Pulmonary artery endothelial cell (primary cell): ENCODE results near the gene TXNRD2. TPM values are rescaled to one million over a fixed set of nuclear protein-coding genes. Genes with fewer than 3 reads are reported as not detected.

Experiments
- DNase-seq: peaks from one replicate; pipeline ENCODE4 v3.0.0-alpha.2; 2011; ENCODE audit warnings: low read depth, low spot score
- total RNA-seq: library from RNA; depleted of rRNA; stranded (reverse); fragments of >200 nt; gene quantifications from 2 replicates; pipeline ENCODE4 v1.2.3, GENCODE V29; 2014

The TXNRD2 gene
- total RNA-seq, 1 donor from 2014 or later = 73.7 TPM

DNA sequence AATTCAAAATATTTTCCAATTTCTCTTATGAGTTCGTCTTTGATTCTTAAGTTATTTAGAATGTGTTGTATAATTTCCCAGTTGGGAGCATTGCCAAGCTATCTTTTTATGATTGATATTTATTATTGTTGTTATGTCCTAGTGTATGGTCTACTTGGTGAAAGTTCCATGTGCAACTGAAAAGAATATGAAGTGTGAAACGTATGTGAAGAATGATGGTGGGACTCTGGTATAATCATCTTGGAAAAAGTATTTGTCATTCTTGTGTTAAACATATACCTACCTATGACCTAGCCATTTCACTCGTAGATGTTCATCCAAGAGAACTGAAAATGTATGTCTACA is 75.0 kb downstream of the TXNRD2 start:
- DNase-seq = no peak

DNA sequence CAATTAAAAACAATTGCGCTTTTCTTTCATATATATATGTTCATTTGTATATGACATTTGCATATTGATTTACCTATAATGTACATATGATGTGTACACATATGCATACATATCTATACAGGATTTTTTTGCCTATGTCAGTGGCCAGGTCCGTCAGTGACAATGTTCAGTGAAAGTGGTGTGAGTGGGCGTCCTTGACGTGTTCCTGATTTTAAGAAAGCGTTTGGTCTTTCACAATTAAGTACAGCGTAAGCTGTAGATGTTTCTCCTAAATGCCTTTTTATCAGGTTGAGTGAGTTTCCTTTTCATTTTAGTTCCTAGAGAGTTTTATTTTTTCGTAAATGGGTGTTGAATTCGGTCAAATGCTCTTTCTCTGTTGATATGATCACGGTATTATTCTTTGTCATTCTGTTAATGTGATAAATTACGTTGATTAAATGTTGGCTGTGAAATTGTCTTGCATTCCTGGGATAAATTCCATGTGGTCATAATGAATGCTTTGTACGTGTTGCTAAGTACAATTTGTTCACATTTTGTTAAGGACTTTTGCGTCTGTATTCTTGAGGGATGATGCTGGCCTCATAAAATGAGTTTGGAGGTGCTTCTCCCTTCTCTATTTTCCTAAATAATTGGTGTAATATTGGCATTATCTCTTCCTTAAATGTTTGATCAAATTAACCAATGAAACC is 76.3 kb downstream of the TXNRD2 start:
- no peak for DNase-seq

DNA sequence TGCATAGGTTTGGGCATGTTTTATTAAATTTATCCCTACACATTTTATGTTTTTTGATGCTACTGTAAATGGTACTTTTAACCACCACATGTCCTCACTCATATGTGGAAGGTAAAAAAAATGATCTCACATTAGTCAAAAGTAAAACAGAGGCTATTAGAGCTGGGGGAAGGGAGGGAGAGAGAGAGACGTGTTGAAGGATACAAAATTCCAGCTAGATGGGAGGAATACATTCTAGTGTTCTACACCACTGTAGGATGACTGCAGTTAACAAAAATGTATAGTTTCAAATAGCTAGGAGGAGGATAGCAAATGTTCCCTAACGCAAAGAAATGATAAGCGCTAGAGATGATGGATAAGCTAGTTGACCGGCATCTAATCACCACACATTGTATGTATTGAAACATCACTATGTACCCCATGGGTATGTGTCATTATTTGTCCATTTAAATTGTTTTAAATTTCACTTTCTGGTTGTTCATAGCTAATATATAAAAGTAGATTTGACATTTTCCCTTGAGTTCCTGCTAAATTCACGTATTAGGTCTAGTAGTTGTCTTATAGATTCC is 77.0 kb downstream of the TXNRD2 start:
- DNase-seq = no peak

DNA sequence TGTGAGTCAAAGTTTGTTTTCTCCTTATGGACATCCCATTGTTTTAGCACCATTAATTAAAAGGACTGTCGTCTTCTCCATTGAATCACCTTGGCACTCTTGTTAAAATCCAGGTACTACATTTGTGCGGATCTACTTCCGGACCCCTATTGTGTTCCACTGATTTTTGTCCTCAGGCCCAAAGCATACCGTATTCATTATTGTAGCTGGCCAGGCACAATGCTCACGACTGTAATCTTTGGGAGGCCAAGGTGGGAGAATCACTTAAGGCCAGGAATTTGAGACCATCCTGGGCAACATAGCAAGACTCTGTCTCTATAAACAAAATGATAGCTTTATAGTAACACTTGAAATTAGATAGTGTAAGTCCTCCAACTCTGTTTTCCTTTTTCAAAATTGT is 78.0 kb downstream of the TXNRD2 start:
- no peak for DNase-seq

DNA sequence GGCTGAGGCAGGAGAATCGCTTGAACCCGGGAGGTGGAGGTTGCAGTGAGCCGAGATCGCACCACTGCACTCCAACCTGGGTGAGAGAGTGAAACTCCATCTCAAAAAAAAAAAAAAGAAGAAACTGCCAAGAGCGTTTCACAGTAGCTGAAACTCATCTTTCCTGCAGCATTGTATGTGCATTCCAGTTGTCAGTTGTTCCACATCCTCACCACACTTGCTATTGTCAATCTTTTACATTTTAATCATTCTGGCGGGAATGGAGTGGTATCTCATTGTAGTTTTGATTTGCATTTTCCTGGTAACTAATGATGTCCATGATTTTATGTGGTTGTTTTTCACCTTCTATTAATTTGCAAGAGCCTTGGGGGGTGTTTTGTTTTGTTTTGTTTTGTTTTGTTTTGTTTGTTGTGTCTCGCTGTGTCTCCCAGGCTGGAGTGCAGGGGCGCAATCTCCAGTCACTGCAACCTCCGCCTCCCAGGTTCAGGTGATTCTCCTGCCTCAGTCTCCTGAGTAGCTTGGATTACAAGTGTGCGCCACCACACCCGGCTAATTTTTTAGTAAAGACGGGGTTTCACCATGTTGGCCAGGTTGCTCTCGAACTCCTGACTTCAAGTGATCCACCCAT is 78.9 kb downstream of the TXNRD2 start:
- DNase-seq = no peak

DNA sequence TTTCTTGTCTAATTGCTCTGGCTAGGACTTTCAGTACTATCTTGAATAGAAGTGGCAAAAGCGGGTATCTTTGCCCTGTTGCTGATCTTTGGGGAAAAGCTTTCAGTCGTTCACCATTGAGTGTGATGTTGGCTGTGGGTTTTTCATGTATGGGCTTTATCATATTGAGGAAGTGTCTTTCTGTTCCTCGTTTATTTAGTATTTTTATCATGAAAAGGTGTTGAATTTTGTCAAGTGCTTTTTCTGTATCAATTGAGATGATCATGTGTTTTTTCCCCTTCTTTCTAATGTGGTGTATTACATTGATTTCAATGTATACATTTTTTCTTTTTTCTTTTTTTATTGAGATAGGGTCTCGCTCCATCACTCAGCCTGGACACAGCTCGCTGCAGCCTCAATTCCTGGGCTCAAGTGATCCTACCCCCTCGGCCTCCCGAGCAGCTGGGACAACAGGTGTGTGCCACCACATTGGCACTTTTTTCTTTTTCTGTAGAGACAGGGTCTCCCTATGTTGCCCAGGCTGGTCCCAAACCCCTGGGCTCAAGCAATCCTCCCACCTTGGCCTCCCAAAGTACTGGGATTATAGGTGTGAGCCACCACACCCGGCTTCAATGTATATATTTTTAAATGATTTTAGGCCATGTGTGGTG is 81.6 kb downstream of the TXNRD2 start:
- DNase-seq = no peak

DNA sequence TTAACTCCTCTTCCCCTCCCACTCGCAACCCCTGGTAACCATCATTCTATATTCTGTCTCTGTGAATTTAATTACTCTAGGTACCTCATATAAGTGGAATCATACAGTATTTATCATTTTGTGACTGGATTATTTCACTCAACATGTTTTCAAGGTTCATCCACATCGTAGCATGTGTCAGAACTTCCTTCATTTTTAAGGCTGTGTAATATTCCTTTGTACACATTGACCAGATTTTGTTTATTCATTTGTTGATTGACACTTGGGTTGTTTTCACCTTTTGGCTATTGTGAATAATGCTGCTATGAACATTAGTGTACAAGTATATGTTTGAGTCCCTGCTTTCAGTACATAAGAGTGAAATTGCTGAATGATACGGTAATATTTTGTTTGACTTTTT is 84.2 kb downstream of the TXNRD2 start:
- DNase-seq = no peak

DNA sequence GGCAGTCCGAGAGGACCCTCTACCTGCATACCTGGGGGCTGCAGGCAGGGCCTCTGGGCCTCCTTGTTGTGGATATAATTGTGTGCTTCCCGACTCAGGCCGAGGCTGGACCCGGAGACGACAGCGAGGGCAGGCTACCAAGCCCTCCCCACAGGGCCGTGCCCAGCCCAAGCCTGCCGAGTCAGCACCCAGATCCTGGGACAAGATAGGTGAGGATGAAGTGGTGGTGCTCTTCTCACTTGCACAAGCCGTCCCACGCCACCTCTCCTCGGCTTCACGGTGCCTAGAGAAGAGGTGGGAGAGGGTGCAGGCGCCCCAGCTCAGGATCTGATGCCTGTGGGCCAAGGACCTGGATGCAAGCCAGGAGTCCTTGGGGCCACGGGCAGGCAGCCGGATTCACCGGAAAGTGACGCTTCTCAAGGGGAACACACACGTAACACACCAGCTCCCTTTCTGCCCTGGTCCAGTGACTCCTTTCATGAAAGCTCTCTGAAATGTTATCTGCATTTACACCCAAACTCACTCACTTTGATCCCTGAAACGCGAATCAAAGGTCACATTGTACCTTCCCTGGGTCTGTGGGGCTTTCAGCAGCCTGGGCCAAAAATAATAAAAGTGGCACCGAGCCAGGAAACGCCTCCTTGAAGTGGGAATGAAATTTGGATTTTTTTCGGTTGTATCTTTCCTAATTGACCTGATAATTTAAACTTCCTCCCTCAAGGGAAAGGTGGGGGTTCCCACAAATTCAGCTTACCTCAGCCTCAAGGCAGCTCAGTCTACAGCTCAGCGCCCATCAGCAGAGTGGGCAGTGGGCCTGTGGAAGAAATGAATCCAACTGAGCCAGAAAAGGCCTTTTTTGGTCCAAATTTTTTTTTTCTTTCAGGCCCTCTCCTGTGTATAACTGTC is 85.9 kb downstream of the TXNRD2 start:
- no peak for DNase-seq

DNA sequence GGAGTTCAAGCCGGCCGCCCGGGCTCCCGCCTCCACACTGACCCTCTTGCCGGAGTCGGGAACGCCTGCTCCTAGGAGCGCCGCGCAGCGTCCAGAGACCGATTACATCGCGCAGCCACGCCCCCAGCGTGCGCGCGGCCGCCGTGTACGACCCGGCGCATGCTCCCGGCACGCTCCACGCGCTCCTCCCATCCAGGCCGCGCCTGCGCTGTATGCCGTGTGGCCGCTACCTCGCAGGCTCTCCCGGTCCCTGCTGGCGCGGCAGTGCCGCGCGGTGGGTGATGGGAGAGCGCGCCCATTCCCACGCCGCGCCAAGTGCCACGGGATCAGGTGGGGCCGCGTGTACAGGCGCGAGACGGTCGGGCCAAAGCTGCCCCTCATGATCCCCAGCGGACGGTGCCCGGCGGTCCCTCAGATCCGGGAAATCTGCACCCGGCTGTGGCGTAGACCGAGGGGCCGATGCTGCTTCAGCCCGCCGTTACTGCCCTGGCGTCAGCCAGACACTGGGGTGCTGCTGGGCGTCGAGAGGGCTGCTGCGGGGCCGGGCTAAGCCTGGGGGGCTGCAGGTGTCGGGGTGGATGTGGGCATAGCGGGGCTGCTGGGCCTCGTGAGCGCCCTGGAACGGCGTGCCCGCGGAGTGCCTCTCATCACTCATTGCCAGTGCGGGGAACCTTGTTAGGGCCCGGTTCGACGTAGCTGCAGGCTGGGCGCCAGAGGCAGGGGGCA is 86.7 kb downstream of the TXNRD2 start, which contains the start of the genes GNB1L and RTL10:
TSS of gene GNB1L (minus strand) at position 97 of the 726 bp plus-strand sequence. CDS start 33,519 bp downstream, outside the sequence.
TSS of gene RTL10 (minus strand) at position 97 of the 726 bp plus-strand sequence. CDS start 2,613 bp downstream, outside the sequence.
- DNase-seq = peak; percentile 86

DNA sequence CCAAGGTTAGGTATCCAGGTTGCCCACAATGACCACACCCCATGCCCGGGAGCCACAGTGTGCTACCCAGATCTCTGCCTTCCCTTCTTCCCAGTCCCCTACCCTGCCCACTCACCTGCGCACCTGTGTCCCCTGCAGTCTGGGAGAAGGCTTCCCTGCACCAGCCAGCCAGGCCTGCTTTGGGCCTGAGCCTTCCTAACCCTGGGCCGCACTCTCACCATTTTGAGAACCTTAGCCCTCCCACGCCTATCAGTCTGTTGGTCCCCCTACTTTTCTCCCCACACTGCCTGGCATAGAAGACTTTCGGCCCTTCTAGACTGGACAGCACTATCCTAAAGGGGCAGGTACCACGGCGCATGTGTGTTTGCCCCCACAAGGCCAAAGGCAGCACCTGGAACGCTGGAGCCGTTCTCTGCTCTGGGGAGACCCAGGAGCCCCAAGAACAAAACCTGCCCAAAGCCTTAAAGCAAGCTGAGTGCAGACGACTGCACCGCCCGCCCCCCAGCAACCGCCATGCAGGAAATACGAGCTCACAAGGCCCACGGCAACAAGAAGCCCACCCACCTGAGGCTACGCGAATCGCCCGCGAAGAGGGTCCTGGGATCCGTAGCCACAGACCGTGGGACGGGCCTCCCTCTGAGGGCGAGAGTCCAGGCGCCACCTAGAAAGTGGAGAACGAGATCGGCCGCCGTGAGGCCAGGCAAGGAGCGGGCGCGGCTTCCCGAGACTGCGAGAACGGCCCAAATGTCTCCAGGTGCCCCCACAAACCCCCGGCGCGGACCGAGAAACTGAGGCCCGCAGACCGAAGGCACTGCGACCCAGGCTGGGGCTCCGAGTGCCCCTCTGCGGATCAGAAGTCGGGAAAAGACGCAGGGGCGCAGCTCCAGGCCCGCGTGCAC is 87.5 kb downstream of the TXNRD2 start:
- no peak for DNase-seq

DNA sequence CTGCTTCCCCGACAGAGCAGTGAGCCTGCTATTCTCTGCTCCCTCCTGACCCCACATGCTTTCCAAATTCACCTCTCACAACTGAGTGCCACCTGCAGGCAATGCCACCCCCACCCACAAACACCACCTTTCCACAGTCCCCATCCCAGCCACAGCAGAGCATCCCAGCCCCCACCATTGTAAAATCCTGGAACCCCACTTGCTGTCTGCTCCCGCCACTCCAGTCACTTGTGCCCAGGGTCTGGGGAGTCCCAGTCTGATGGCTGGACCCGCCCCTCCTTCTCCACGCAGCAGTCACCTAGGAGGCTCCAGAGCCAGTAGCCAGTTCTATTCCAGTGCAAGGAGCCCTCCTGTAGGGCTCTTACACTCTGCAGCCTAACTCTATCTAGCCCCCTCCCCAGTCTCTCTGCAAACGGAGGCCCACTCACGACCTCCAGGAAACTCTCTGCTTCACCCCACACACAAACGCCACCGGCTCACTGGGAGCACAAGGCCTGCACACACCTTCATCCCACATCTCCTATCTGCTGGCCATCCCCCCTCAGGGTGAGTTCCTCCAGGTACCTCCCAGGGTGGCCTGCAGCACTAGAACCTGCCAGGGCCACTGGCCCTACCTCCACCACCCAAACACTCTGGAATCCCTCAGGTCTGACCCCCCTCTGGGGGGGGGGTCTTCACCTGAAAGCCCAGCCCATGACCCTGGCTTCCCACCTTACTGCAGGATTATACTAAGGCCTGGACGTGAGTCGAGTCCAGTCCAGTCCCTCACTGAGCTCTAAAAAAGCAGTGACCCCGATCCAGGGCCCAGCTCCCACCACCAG is 88.3 kb downstream of the TXNRD2 start:
- no peak for DNase-seq

DNA sequence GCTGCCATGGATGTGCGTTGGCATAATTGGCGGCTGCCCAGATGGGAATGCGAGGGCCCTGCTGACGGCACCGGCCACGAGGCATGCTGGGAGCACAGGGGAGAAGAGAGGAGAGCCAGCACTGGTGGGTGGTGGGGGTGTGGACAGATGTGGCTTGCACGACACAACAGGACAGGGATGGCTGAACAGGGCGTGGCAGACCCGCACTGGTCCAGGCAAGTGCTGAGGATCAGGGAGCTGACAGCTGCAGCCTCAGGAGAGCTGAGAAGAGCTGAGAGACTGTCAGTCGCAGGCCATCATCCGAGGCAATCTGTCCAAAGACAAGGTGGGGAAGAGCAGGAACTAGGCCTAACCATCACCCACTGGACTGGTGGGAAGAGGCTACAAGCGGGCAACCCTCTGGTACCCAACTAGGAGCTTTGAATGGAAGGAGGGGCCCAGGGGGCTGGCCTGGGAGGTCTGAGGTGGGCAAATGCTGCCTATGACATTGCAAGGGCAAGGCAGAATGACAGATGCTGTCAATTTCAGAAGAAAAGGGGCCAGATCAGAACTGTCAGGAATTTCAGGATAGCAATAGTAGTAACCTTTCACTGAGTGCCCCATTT is 89.3 kb downstream of the TXNRD2 start:
- DNase-seq = no peak

DNA sequence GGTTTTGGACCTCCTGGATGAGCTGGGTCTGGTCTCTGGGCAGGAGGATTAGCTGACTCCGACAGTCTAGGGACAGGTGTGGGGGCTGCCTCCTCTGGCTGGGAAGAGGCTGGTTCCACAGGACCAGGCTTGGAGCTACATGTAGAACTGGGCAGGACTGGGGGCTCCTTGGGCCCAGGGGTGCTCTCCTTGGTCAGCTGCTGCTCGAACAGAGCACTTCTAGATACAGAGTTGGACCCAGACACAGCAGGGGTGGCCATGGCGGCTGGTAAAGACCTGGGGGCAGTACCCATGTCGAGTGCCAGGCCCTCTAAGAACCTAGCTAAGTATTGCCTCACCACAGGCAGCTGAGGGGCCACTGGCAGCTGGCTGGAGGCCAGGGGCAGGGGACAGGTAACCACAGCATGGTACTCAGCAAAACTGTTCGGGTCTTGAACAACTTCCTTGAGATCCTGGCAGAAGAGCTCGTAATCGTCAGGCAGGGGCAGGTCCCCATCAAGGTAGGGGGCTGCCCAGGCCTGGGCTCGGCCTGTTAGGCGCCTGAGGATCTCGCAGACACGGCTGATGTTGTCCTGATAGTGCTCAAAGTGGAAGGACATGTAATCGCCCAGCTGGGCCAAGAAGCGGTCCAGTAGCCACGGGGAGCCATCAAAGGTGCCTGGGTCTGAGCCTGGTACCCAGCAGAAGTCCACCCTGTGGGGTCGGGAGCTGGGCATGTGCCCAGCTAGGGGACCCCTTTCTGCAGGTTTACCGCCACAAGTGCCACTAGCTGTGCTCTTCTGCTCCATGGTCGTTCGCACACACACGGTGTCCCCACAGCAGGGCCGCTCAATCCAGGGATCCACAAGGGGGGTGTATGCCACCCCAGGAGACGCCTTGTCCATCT is 90.1 kb downstream of the TXNRD2 start:
- no peak for DNase-seq

DNA sequence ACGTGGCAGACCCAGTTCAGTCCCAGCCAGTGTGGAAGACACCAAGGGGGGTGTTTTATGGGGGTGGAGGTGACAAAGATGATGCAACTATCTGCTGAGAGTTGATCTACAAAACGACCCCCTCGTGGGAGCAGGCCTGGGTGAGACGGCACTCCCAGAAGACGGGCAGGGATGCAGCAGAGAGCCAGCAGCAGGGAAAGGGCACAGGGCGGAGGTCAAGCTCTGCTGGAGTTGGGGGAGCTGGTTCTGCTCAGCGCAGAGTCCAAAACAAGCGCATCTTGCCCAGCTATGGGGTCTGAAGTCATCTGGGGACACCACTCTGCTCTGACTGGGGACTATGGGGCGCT is 90.9 kb downstream of the TXNRD2 start:
- no peak for DNase-seq

DNA sequence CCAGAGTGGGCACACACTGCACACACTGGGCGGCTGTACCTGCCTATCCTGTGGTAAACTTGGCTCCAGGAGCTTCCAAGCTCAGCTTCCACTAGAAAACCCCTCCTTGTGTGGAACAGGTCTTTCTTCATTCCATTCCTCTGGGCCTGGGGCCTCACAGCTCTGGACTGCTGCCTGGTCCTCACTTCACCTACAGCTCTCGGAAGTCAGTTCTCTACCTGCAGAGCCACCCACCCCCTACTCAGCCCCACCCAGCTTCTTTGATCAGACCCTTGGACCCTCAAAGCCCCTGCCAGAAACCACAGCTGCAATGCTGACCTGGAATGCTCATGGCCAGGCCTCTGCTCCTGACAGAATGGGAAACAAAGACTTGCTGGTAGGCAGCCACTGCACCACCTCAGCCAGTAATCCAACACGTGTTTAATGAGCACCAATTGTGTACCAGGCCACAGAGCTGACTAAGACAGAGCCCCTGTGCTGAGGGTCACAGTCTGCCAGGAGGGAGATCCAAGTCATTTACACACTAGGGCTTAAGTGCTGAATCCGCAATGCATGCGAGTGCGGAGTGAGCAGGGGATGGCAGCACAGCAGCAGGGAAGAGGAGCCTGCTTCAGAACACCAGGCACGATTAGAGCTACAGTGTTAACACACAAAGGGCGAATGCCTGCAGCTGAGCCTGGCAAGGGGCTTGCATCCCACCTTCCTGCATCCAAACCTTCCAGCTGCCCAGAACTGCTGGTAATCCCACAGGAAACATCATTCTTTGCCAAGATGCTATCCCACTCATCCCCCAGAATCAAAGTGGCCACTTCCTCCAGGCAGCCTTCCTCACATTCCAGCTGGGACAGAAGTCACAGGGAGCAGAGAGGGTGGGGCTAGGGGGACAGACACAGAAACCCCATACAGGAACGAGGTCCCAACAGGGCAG is 91.5 kb downstream of the TXNRD2 start:
- no peak for DNase-seq
